ENCODE data around the gene FAM171A1.
A peak's percentile ranks its signal among the peaks of the same experiment; 100 is the strongest.

The FAM171A1 gene

DNA sequence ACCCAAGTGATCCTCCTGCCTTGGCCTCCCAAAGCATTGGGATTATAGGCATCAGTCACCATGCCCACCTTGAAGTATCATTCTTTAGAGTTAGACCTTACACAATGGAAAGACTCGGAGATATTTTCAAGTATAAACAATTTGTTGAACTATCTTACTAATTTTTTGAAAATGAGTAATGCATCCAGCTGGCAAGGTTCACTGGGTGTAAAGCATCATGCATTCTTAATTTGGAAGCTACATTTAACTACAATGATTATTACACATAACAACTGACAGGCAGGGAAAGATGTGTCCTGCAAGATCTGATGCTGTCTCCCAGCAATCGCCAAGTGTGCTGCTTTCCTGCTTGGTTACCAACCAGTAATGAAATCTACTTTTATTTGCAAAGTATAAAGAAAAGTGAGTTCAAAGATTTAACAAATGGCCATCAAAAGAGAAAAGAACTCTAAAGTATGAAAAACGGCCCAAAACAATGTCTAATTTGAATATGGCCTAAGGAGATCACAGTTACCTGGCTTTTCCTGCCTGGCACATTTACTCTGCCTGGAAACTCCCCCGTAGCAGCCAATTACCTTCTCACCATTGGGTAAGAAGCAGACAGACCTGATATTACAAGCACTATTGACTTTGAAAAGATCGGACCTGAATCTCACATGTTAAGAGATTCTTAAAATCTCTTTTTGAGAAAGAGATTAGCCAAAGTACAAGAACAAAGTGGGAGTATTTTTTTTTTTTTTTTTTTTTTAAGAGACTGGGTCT lies 143.3 kb downstream of the FAM171A1 start:
- H3K27ac Mint-ChIP-seq = no peak overlapping the region
- H3K36me3 Mint-ChIP-seq (ENCODE audit: low read depth) = peaks cover 52% of the 10 kb centered on the region
- no peak overlapping the region for H3K4me3 Mint-ChIP-seq
- TF ChIP-seq, protein P1, sequence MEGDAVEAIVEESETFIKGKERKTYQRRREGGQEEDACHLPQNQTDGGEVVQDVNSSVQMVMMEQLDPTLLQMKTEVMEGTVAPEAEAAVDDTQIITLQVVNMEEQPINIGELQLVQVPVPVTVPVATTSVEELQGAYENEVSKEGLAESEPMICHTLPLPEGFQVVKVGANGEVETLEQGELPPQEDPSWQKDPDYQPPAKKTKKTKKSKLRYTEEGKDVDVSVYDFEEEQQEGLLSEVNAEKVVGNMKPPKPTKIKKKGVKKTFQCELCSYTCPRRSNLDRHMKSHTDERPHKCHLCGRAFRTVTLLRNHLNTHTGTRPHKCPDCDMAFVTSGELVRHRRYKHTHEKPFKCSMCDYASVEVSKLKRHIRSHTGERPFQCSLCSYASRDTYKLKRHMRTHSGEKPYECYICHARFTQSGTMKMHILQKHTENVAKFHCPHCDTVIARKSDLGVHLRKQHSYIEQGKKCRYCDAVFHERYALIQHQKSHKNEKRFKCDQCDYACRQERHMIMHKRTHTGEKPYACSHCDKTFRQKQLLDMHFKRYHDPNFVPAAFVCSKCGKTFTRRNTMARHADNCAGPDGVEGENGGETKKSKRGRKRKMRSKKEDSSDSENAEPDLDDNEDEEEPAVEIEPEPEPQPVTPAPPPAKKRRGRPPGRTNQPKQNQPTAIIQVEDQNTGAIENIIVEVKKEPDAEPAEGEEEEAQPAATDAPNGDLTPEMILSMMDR (IDR thresholded peaks at IDR 0.05; ENCODE audit: unreplicated experiment in 3 of 3) = no peak
- no peaks in the 10 kb centered on the region for H3K27me3 Mint-ChIP-seq (ENCODE audit: low read depth)
- H3K9me3 Mint-ChIP-seq = peaks cover 5% of the 10 kb centered on the region
- no peaks in the 10 kb centered on the region for H3K4me1 Mint-ChIP-seq

DNA sequence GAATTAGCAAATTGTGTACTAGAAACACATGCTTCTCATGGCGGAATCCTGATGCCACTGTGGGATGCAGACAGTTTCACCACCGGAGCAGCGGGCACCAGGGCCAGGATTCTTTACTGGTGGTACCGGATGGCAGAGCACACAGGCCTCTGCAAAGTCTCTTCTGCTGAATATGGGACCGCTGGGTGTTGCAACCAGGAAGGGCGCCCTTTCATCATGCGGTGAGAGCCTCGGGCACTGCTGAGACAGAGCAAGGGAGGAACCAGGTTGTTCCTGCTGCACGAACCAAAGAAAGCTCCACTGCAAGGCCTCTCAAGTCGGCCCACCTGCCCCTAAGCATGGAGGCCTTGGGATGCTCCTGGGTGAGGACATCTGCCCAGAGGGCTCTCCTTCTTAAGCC lies 145.6 kb downstream of the FAM171A1 start:
- TF ChIP-seq, protein P1 (IDR thresholded peaks at IDR 0.05; ENCODE audit: unreplicated experiment in 3 of 3) = no peak
- Mint-ChIP-seq H3K36me3 (ENCODE audit: low read depth) (peaks cover 53% of the 10 kb centered on the region), H3K27ac (no peak overlapping the region), H3K4me1 (peaks cover 12% of the 10 kb centered on the region), H3K9me3 (peaks cover 5% of the 10 kb centered on the region), H3K27me3 (ENCODE audit: low read depth) (no peaks in the 10 kb centered on the region), H3K4me3 (no peak overlapping the region)

DNA sequence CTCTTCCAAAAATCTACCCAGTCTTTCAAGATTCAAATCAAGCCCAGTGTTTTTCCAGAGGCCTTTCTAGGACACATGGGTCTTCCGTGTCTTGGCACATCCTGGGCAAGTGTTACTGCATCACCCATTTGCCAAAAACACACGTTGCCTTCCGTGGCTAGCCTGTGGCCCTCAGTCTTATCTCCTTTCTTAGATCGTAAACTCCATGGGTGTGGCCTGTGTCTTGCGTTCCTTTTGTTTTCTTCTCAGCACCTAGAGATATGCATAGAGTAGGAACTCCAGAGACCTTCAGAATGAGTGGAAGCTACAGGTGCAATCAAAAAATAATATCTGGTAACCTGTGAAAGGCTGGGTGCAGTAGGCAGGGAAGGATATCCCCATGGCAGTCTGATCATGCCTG lies 146.1 kb downstream of the FAM171A1 start:
- no peak overlapping the region for H3K27ac Mint-ChIP-seq
- no peak overlapping the region for H3K4me3 Mint-ChIP-seq
- peaks cover 5% of the 10 kb centered on the region for H3K9me3 Mint-ChIP-seq
- peaks cover 58% of the 10 kb centered on the region for H3K36me3 Mint-ChIP-seq (ENCODE audit: low read depth)
- H3K4me1 Mint-ChIP-seq = peaks cover 17% of the 10 kb centered on the region
- H3K27me3 Mint-ChIP-seq (ENCODE audit: low read depth) = no peaks in the 10 kb centered on the region
- TF ChIP-seq, protein P1 (IDR thresholded peaks at IDR 0.05; ENCODE audit: unreplicated experiment in 3 of 3) = no peak

DNA sequence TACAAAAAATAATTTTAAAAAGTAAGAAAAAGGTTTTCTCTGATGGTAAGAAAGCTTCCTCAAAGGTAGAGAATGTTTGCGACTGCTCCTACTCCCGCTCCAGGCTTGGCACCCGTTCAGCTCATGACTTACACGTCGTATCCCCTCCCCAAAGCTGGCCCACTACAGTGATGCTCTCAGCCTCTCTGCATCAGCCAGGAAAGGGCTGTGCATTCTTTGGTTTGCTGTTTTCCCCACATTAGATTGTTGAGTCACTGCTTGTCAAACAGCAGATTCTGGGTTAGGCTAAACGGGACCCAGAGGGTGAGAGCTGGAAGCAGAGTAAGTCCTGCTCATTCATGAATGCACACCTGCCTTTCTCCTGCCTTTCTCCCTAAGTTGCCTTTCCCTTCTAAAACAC lies 147.9 kb downstream of the FAM171A1 start:
- H3K36me3 Mint-ChIP-seq (ENCODE audit: low read depth) = peaks cover 59% of the 10 kb centered on the region
- H3K27ac Mint-ChIP-seq = no peak overlapping the region
- TF ChIP-seq, protein P1 (IDR thresholded peaks at IDR 0.05; ENCODE audit: unreplicated experiment in 3 of 3) = no peak
- no peaks in the 10 kb centered on the region for H3K27me3 Mint-ChIP-seq (ENCODE audit: low read depth)
- peaks cover 5% of the 10 kb centered on the region for H3K9me3 Mint-ChIP-seq
- no peak overlapping the region for H3K4me3 Mint-ChIP-seq
- peaks cover 17% of the 10 kb centered on the region for H3K4me1 Mint-ChIP-seq

DNA sequence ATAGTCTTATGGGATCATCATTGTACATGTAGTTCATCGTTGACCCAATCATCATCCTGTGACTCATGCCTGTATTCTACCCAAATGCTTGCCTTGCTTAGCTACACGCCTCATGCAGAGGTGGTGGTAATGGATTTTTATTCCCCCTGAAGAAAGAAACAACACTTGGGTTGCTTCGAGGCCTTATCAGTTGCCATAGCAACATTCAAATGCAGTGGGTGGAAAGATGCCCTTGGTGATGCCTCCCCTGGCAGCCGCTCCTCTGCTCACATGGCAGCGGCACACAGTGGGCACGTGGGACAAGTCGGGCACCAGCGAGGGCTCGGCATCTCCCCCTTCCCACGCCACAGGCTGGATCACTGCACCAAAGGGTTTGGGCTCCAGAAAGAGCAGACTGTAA lies 148.6 kb downstream of the FAM171A1 start:
- TF ChIP-seq, protein P1 (IDR thresholded peaks at IDR 0.05; ENCODE audit: unreplicated experiment in 3 of 3) = no peak
- Mint-ChIP-seq H3K4me1 (peaks cover 17% of the 10 kb centered on the region), H3K27me3 (ENCODE audit: low read depth) (no peaks in the 10 kb centered on the region), H3K27ac (no peak overlapping the region), H3K36me3 (ENCODE audit: low read depth) (peaks cover 60% of the 10 kb centered on the region), H3K4me3 (no peak overlapping the region), H3K9me3 (peaks cover 5% of the 10 kb centered on the region)

DNA sequence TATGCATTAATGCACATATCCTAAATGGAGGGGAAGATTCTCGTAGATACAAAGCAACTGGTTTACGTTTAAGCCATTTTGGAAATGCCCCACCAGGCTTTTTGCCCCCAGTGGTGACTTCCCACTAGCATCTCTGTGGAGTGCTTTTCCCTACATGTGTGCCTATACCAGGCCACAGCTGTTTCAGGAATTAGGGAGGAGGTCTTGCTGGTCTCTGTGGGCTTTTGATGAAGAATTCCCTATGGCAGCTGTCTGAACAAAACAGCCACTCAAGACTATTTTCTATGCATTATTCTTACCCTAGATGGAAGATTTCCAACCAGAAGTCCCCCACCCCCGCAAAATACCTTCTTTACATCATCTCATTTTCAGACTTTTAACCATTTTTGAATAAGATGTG lies 150.6 kb downstream of the FAM171A1 start:
- peak overlapping the region; percentile 30 to 88 (median 78) for H3K27ac Mint-ChIP-seq
- peaks cover 56% of the 10 kb centered on the region for H3K36me3 Mint-ChIP-seq (ENCODE audit: low read depth)
- H3K27me3 Mint-ChIP-seq (ENCODE audit: low read depth) = no peaks in the 10 kb centered on the region
- no peaks in the 10 kb centered on the region for H3K9me3 Mint-ChIP-seq
- TF ChIP-seq, protein P1 (IDR thresholded peaks at IDR 0.05; ENCODE audit: unreplicated experiment in 3 of 3) = no peak
- H3K4me3 Mint-ChIP-seq = no peak overlapping the region
- peaks cover 17% of the 10 kb centered on the region for H3K4me1 Mint-ChIP-seq

Measured in nephron (organoid).